Measurements from ENCODE around the gene PRKRA. TPM values are rescaled to one million over a fixed set of nuclear protein-coding genes. Genes with fewer than 3 reads are reported as not detected.

The PRKRA gene
- polyA plus RNA-seq, 1 donor from 2014 or later, result 91.8 TPM

GRCh38 chr2:178469219-178469849 lies 18.4 kb upstream of the PRKRA start:
- no peaks in the 10 kb centered on the region for H4K20me1 ChIP-seq (ENCODE audit: insufficient read depth)
- peaks cover 6% of the 10 kb centered on the region for H3K36me3 ChIP-seq (ENCODE audit: insufficient read depth, low read length)
- no peak for TF ChIP-seq CTCF (IDR thresholded peaks at IDR 0.05; ENCODE audit: poor library complexity, severe bottlenecking)
- TF ChIP-seq TAF1 (IDR thresholded peaks at IDR 0.05; ENCODE audit: low read depth), result no peak
- TF ChIP-seq MXI1 (conservative IDR thresholded peaks at IDR 0.05; ENCODE audit: poor library complexity, severe bottlenecking), result no peak
- TF ChIP-seq SMC3 (conservative IDR thresholded peaks at IDR 0.05; ENCODE audit: poor library complexity), result no peak
- TF ChIP-seq REST (IDR thresholded peaks at IDR 0.05; ENCODE audit: borderline replicate concordance), result no peak
- TF ChIP-seq EZH2 (IDR thresholded peaks at IDR 0.05; ENCODE audit: borderline replicate concordance, insufficient read depth, low read length, poor library complexity, severe bottlenecking), result no peak
- TF ChIP-seq RAD21 (conservative IDR thresholded peaks at IDR 0.05), result no peak
- no peak for TF ChIP-seq EP300 (conservative IDR thresholded peaks at IDR 0.05; ENCODE audit: poor library complexity, severe bottlenecking)
- TF ChIP-seq POLR2AphosphoS5 (IDR thresholded peaks at IDR 0.05), result no peak
- H3K9me3 ChIP-seq (ENCODE audit: low read length), result no peaks in the 10 kb centered on the region
- no peak overlapping the region for H3K4me2 ChIP-seq (ENCODE audit: low read length)
- no peaks in the 10 kb centered on the region for H3K27me3 ChIP-seq (ENCODE audit: insufficient read depth, low read depth, low read length)
- no peak overlapping the region for H2AFZ ChIP-seq (ENCODE audit: low read depth, low read length)
- no peak overlapping the region for H3K9ac ChIP-seq (ENCODE audit: low read length)
- H3F3A ChIP-seq (ENCODE audit: insufficient read depth, low read length, poor library complexity, severe bottlenecking), result no peaks in the 10 kb centered on the region
- H3K27ac ChIP-seq (ENCODE audit: low read length), result no peak overlapping the region
- no peaks in the 10 kb centered on the region for H3K9me2 ChIP-seq (ENCODE audit: insufficient read depth, low read length)
- no peak overlapping the region for H3K4me3 ChIP-seq (ENCODE audit: low read length)
- H3K79me2 ChIP-seq (replicated peaks; ENCODE audit: insufficient read depth, low read length), result peaks cover 8% of the 10 kb centered on the region

GRCh38 chr2:178457390-178457886 lies 6.5 kb upstream of the PRKRA start:
- no peak for TF ChIP-seq REST (IDR thresholded peaks at IDR 0.05; ENCODE audit: borderline replicate concordance)
- no peak overlapping the region for H2AFZ ChIP-seq (ENCODE audit: low read depth, low read length)
- H3K9ac ChIP-seq (ENCODE audit: low read length), result no peak overlapping the region
- H3K9me3 ChIP-seq (ENCODE audit: low read length), result no peaks in the 10 kb centered on the region
- H3K4me3 ChIP-seq (ENCODE audit: low read length), result no peak overlapping the region
- H3K4me2 ChIP-seq (ENCODE audit: low read length), result no peak overlapping the region
- H3K27ac ChIP-seq (ENCODE audit: low read length), result no peak overlapping the region
- no peaks in the 10 kb centered on the region for H3K27me3 ChIP-seq (ENCODE audit: insufficient read depth, low read depth, low read length)
- H3K36me3 ChIP-seq (ENCODE audit: insufficient read depth, low read length), result no peaks in the 10 kb centered on the region
- H4K20me1 ChIP-seq (ENCODE audit: insufficient read depth), result no peaks in the 10 kb centered on the region
- no peaks in the 10 kb centered on the region for H3K9me2 ChIP-seq (ENCODE audit: insufficient read depth, low read length)
- no peaks in the 10 kb centered on the region for H3K79me2 ChIP-seq (replicated peaks; ENCODE audit: insufficient read depth, low read length)
- no peaks in the 10 kb centered on the region for H3F3A ChIP-seq (ENCODE audit: insufficient read depth, low read length, poor library complexity, severe bottlenecking)
